DMS153 (cell line): ENCODE results near the gene SLC7A11.

Source experiments
- DNase-seq: peaks from one replicate; lab custom pipeline; 2025; lab: John Stamatoyannopoulos, UW

Gene SLC7A11

DNA sequence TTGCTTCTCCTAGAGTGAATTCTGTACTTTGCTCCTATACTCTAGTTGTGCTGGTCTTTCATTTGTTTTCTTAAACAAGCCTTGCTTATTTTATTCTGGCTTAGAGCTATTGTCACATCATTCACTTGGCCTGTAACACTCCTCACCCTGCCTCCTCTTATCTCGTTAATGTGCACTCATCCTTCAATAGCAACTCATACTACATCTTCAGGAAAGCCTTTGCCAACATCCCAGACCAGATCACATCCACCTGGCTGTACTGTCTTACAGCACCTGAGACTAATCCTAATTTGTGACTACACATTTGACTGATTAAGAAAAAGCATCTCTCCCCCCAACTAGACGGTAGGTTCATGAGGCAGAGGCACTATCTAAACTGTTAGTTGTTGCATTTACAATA is 80.8 kb downstream of the SLC7A11 start:
- no peak for DNase-seq

DNA sequence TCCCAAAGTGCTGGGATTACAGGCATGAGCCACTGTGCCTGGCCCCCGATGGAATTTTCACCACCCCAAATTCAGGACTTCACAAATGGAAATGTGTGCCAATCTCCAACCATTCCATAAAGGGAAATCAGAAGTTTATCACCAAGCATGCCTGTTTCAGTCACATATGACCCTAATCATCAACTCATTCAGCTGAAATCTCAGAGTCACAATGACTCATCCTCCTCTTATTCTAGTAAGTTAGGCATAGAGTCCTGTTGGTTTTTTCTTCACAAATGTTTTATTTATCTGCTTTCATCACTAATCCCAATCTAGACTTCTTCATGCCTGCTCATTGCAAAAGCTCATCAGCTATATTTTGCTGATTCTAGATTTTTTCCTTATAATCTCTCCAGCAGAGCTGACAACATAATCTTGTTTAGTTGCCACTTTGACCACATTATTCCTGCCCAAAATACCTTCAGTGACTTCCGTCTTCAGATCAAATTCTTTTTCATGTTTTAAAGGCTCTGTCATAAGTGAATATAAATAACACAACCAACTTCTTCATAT is 83.3 kb downstream of the SLC7A11 start:
- no peak for DNase-seq

DNA sequence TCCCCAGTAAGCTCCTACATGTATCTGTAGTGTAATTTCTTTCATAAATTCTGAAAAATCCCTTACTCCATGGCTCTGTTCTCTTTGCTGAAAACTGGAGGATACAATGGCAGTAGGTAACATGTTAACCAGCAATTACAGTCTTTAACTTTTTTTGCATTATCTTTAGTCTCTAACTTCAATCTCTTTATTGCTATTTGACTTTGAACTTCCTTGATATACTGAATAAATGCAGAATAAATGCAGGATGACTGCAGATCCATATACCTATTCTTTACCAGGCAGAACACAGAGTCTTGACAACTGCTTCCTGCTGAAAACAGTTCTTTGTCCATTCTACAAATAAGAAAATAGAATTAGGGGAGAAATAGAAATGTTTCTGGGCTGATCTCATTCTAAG is 101.3 kb downstream of the SLC7A11 start:
- DNase-seq = no peak

DNA sequence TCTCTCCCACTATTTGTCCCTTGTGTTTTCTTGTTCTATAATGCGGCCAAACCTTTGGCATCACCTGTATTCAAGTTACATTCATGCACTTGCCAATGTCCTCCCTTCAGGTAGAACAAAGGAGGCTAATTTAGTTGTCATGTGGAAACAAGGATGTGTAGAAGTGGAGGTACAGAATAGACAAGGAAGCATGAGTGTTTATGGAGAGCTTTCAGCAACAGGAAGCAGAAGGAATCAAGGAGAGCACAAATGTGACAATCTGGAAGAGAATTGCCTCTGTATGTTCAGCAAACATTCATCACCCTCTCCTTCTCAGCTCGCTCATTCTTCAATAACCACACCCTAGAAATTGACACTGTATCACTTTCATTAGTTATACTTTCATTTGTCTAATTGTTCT is 103.4 kb downstream of the SLC7A11 start:
- DNase-seq = peak; percentile 92

DNA sequence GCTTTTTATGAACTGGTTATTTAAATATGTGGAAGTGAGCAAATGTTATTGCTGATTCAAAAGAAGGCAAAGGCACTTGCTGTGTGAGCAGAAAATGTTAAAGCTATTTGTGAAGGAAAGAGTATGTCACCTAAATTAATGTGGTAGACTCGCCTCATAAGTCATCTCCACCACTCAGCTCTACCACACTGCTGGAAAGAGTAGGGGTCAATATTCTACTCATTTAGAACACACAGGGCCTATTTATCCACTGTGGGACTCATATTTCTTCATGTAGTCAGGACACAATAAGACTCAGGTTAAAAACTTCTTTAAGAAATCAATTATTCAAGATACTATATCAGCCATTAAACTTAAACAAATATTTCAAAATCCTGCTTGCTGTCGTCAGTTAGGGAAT is 106.5 kb downstream of the SLC7A11 start:
- DNase-seq = no peak

DNA sequence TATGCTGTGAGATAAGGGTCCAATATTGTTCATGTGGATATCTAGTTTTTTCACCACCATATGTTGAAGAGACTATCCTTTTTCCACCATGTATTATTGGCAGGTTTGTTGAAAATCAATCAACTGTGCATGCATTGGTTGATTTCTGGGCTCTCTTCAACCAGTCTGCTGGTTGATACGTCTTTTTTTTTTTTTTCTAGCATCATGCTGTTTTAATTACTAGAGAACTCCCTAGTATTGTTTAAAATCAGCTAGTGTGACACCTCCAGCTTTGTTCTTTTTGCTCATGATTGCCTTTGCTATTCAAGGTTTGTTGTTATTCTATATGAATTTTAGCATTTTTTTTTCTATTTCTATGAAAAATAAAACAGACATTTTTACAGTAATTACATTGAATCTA is 123.9 kb downstream of the SLC7A11 start:
- no peak for DNase-seq

DNA sequence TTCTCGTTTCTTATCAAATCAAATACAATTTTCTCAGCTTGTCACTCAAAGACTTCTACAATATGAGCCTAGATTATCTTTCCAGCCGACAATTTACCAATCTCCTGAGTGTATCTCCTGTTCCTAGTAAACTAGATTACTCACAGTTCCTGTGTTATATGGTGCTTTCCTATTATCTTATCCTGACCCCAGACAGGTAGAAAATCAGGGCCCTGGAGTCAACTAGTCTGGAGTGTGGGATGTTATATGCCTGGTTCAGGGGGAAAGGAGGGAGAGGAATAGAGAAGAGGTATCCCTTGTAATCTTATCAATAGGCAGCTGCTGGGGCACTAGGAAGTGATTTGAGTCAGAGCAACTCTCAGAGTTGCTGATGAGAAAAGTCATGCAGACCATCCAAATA is 127.1 kb downstream of the SLC7A11 start:
- no peak for DNase-seq

DNA sequence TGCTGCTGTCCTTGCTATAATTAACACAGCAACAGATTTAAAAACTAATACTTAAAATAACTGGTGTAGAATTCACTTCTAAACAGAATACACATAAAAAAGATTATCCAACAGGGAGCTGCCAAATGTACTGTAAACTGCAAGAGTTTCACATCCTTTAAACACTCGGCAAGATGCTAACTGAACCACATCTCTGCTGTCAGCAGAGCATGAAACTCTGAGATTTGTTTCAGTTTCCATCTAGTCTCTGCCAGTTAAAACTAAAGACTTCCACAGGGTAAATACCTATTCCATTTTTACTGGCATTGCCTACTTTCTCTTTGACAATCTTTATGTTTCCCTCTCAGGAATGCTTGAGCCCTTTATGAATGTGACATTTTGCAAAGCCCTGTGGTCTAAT is 127.7 kb downstream of the SLC7A11 start:
- no peak for DNase-seq
